GM18517 (cell line): ENCODE results near the gene LDHD.
"Not testable (repeated sequence)": the region's sequence is repeated elsewhere in the genome, so short reads cannot be mapped to it uniquely, and the experiment has no call there.

Source experiments
- ATAC-seq: cut with Tn5 transposase; IDR thresholded peaks from one replicate; pipeline ENCODE4 v1.9.1; 2021; ENCODE audit warnings: mild to moderate bottlenecking, moderate library complexity; ENCODE audit not compliant: unreplicated experiment

LDHD gene

DNA sequence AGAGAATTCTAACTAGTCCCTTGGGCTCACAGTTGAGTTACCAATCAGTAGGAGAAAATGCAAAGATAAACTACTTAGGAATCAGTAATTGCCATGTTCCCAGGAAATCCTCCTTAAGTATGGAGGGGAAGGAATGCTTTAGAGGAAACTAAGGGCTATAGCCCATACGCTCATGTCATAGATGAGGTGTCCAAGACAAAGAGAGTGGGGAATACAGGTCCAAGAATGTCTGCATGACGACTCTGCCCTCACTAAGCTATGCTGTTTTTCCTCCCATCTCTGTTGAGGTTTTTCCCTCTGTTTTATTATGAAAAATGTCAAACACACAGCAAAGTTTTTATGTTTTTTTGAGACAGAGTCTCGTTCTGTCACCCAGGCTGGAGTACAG is 16.0 kb downstream of the LDHD start:
- no peak for ATAC-seq

DNA sequence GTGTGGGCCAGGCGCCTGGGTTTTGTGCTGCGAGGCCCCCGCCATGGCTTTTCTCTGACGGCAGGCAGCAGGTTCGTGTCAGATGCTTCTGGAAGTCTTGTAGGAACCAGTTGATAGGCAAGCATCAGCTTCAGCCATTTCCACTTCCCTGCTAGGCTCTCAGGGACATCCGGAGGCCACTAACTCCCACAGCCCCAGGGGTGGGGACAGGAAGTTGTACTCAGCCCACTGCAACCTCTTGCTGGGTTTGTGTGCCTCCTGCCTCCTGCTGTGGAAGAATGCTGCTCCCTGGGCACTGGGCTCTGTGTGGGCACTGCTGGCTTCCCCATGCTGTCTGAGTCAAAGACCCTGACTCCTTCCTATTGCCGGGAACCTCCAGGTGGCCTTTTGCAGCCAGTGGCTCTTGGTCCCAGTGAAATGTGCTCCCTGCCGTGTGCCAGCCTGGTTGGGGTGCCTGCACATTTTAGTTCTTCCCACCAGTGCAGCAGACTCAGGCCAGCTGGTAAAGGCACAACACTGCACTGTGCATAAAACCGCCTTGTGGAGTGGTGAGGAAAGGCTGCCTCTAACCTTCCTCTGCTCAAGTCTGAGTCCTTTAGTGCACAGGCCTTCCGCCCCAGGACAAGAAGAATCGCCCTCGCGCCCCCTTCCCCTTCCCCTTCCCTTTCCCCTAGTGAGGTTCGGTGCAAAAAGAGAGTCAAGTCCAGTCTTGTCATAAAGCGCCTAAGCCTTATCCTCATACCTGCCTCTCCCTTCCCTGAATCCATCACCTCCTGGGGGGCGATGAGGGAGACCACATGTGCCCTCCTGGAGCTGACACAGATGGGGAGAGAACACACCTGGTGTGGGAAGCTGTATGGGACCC is 16.6 kb downstream of the LDHD start:
- no peak for ATAC-seq

DNA sequence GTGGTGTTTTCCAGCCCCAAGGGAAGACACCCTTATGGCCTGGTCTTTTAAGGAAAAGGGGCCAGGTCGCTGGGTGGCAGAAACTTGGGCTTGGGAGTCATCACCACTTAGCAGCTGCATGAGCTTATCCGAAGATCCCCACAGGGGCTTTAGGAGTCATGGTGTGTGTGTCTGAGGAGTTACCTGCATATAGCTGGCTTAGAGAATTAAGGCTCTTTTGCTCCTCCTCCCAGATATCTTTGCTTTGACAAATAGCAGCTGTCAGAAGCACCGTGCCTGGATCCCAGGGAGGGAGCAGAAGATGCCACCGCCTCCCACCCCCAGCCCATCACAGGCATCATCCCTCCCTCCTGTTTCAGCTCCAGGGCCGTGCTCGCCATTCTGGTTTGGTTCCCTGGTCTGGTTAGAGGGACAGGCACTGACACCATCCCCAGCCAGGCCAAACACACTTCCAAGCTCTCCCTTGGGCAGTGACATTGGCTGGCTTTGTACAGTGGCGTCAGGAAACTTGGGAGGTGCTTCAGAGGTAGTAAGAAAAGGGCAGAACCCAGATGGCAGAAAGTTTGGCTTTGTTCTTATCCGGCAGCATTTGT is 17.4 kb downstream of the LDHD start:
- ATAC-seq = no peak

- ATAC-seq = no peak
These were observed 18.4 kb downstream of the LDHD start for GRCh38 chr16:75097941-75098901.

GRCh38 chr16:75097191-75097761 is 19.3 kb downstream of the LDHD start:
- no peak for ATAC-seq

GRCh38 chr16:75096656-75097055 is 19.9 kb downstream of the LDHD start:
- no peak for ATAC-seq

GRCh38 chr16:75095204-75095621 is 21.4 kb downstream of the LDHD start:
- ATAC-seq = no peak

DNA sequence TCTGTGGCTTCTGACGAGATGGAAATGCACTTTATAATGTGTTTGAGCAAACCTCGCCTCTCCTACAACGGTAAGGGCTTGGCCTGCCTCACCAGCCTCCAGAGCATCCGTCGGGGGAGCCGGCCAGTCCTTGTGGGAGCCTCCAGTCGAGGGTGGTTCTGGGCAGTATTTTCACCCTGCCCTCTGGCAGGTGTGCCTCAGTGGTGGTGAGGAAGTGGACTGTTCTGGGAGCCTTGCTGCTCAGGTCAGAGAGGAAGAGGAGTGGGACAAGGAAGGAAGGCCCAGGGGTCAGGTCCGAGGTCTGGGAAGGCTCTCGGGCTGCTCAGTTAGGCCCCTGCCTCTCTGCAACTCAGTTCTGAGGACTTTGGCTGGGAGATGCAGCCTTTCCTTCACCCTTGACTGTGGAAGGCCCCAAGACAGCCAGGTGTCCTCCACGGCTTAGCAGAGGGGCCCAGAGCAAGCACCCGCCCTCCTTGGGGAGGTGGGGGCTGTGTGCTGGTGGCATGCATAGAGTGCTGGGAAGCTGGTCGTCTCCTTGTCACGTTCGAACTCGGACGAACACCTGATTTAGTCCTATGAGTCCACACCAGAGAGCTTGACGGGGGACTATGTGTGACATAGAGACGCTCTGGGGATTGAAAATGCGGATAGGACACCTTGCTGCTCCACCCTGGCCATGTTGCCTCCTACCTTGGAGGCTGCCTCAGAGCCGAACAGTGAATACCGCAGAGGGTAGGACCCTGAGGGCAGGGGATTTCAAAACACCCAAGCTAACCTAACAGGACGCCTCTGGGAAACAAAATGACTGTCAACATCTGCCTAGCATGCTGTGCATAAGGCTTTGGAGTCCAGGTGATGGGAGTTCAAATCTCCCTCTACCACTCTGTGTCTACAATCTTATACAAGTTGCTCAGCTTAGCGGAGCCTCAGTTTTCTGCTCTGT is 22.7 kb downstream of the LDHD start:
- no peak for ATAC-seq

DNA sequence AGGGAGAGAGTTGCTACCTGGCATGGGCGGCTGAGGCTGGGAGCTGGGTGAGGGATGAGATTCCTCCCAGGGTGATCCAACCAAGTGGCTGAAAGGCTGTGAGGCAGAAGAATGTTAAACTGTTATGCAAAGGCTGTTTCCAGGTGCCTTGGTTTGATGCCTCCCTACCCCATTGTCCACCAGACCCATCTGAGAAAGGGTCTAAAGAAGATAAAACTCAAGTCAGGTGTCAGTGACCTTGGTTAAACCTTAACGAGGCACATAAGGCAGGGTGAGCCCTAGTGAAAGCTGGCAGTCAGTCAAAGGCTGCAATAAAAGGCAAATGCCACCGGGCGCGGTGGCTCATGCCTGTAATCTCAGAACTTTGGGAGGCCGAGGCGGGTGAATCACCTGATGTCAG is 23.8 kb downstream of the LDHD start:
- ATAC-seq = no peak

- not testable (repeated sequence) for ATAC-seq
These were observed 25.0 kb downstream of the LDHD start for GRCh38 chr16:75091619-75092018.

- ATAC-seq = not testable (repeated sequence)
These were observed 25.7 kb downstream of the LDHD start for GRCh38 chr16:75090899-75091298.

- no peak for ATAC-seq
These were observed 26.9 kb downstream of the LDHD start for GRCh38 chr16:75089486-75090202.

GRCh38 chr16:75088934-75089333 is 27.6 kb downstream of the LDHD start:
- ATAC-seq = no peak

GRCh38 chr16:75088216-75088615 is 28.4 kb downstream of the LDHD start:
- ATAC-seq = no peak

- no peak for ATAC-seq
These were observed 29.1 kb downstream of the LDHD start for GRCh38 chr16:75087375-75087979.

DNA sequence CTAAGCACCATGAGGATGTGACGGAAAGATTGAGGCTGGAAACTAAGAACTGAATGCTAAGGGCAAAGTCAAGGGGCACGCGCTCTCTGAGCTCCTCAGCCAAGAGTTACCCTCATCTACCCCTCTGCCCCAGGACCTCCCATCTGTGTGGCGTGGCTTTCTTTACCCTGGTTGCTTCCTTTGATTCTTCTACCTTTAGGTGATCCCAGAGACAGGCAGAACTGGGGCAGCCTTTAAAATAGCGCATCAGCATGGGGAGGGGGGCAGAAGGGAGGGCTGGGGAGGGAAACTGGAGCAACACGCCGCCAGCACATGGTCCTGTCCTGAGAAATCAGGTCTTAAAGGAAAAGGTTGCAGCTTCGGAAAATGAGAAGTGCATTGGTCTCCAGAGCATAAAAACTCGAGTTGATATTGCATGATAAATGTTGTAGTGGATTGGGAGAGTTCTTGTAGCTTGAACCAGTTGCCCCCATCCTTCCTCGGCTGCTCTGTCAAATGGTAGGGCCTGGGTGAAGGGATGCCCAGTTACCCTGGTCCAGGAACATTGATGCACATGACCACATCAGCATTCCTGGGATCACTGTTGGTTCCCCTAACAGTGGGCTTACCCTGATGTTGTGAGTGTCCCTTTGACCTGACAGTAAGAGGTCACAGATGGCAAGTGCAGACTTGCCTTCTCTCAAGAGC is 29.7 kb downstream of the LDHD start:
- no peak for ATAC-seq

- ATAC-seq = no peak
These were observed 30.3 kb downstream of the LDHD start for GRCh38 chr16:75086281-75086680.

DNA sequence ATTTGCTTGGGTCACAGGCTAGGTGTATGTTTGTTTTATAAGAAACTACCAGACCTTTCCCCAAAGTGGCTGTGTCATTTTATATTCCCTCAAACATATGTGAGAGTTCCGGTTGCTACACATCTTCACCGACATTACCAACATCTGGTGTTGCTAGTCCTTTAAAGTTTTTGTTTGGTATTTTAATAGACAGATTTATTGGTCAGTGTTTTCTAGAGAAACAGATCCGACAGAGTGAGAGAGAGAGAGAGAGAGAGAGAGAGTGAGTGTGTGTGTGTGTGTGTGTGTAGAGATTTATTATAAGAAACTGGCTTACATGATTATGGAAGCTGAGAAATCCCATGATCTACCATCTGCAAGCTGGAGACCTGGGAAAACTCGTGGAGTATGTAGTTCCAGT is 31.0 kb downstream of the LDHD start:
- no peak for ATAC-seq
